Ectodermal cell (in vitro differentiated cells): ENCODE data around the gene LILRB2.
"Not testable (repeated sequence)": the region's sequence is repeated elsewhere in the genome, so short reads cannot be mapped to it uniquely, and the experiment has no call there.

Experiments used
- H3K27ac ChIP-seq: 2 replicates; pipeline ENCODE4 v1.7.0; 2013; ENCODE audit warnings: mild to moderate bottlenecking, low read depth, low read length; ENCODE audit not compliant: insufficient read depth, poor library complexity, severe bottlenecking
- H3K27me3 ChIP-seq: 2 replicates; pipeline ENCODE4 v1.7.0; 2013; ENCODE audit warnings: mild to moderate bottlenecking, low read length; ENCODE audit not compliant: insufficient read depth, control insufficient read depth, poor library complexity, severe bottlenecking
- H3K36me3 ChIP-seq: one replicate; pipeline ENCODE4 v1.7.0; 2013; ENCODE audit warnings: low read length; ENCODE audit not compliant: control insufficient read depth, insufficient read depth
- H3K4me1 ChIP-seq: one replicate; pipeline ENCODE4 v1.7.0; 2013; ENCODE audit warnings: low read length; ENCODE audit not compliant: control insufficient read depth, insufficient read depth
- H3K4me3 ChIP-seq: 2 replicates; pipeline ENCODE4 v1.7.0; 2013; ENCODE audit warnings: low read depth, low read length, control low read depth; ENCODE audit not compliant: insufficient read depth
- H3K9me3 ChIP-seq: 2 replicates; pipeline ENCODE4 v1.7.0; 2013; ENCODE audit warnings: mild to moderate bottlenecking, low read length, moderate library complexity; ENCODE audit not compliant: control insufficient read depth
- WGBS, 2 experiments: methylation state at CpG; one replicate each; pipeline ENCODE4 v1.1.7; 2013; ENCODE audit warnings: missing lambda C conversion rate in 2 of 2; 5-methylcytosine and 5-hydroxymethylcytosine counted together

LILRB2 gene

GRCh38 chr19:54243809-54244208 lies 37.1 kb downstream of the LILRB2 start:
- 76 to 83% methylated on average over 3 to 4 of the region's 8 CpGs for WGBS, 2 experiments
- H3K36me3 ChIP-seq: not testable (repeated sequence)

DNA sequence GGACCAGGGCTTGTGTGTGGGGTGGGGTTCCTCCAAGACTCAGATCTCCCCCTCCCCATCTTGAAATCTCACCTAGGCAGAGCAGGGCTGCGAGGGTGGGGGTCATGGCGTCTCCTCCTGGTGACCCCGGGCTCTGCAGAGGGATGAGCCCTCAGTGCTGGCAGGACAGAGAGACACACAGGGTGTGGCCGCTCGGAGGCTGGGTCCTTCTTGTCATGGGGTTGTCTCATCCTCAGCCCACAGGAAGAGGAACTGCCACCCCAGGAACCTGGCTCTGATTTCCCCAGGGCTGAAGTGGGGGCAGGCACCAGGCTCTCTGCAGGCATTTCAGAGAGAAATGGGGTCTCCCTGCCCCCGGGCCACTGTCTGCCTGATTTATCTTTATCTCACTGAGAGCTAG lies 38.3 kb downstream of the LILRB2 start, which contains the start of gene LILRA6:
Gene LILRA6 (minus strand): TSS at position 145 of the 400 bp plus-strand sequence.
- H3K4me1 ChIP-seq, H3K27ac ChIP-seq, H3K36me3 ChIP-seq, H3K27me3 ChIP-seq, H3K4me3 ChIP-seq, H3K9me3 ChIP-seq: not testable (repeated sequence)
- WGBS, 2 experiments: 90 to 91% methylated on average over 6 of the region's 6 CpGs

More at GRCh38 chr19:54243809-54244208, 37.1 kb downstream of the LILRB2 start:
- H3K4me1 ChIP-seq, H3K27ac ChIP-seq, H3K27me3 ChIP-seq, H3K9me3 ChIP-seq, H3K4me3 ChIP-seq: not testable (repeated sequence)

GRCh38 chr19:54242234-54242633 lies 38.7 kb downstream of the LILRB2 start:
- 76 to 86% methylated on average over 3 to 4 of the region's 4 CpGs for WGBS, 2 experiments

GRCh38 chr19:54240372-54241336 lies 40.3 kb downstream of the LILRB2 start:
- not testable (repeated sequence) for H3K27ac ChIP-seq, H3K27me3 ChIP-seq, H3K4me3 ChIP-seq, H3K9me3 ChIP-seq, H3K4me1 ChIP-seq, H3K36me3 ChIP-seq
- 82 to 83% methylated on average over 14 to 15 of the region's 22 CpGs for WGBS, 2 experiments

More at GRCh38 chr19:54242234-54242633, 38.7 kb downstream of the LILRB2 start:
- H3K9me3 ChIP-seq, H3K27ac ChIP-seq, H3K4me3 ChIP-seq, H3K27me3 ChIP-seq, H3K36me3 ChIP-seq, H3K4me1 ChIP-seq: not testable (repeated sequence)

- H3K27me3 ChIP-seq, H3K4me1 ChIP-seq, H3K4me3 ChIP-seq, H3K36me3 ChIP-seq, H3K27ac ChIP-seq, H3K9me3 ChIP-seq: not testable (repeated sequence)
- 85 to 88% methylated on average over 13 of the region's 21 CpGs for WGBS, 2 experiments
Observed at GRCh38 chr19:54239491-54240371, 41.2 kb downstream of the LILRB2 start.

- Histone ChIP-seq H3K27me3 (peaks cover 9% of the 10 kb centered on the region), H3K4me3 (no peak overlapping the region), H3K9me3 (no peaks in the 10 kb centered on the region), H3K27ac (no peak overlapping the region), H3K36me3 (no peaks in the 10 kb centered on the region), H3K4me1 (no peaks in the 10 kb centered on the region)
- 76 to 80% methylated on average over 5 of the region's 5 CpGs for WGBS, 2 experiments
Observed at GRCh38 chr19:54233941-54234340, 47.0 kb downstream of the LILRB2 start.

- no peak overlapping the region for H3K4me3 ChIP-seq
- no peak overlapping the region for H3K27ac ChIP-seq
- H3K27me3 ChIP-seq: peaks cover 9% of the 10 kb centered on the region
- no peaks in the 10 kb centered on the region for H3K36me3 ChIP-seq
- no peaks in the 10 kb centered on the region for H3K4me1 ChIP-seq
- H3K9me3 ChIP-seq: no peaks in the 10 kb centered on the region
- WGBS, 2 experiments: 25% methylated on average over 19 of the region's 21 CpGs
Observed at GRCh38 chr19:54231077-54231931, 49.6 kb downstream of the LILRB2 start.

DNA sequence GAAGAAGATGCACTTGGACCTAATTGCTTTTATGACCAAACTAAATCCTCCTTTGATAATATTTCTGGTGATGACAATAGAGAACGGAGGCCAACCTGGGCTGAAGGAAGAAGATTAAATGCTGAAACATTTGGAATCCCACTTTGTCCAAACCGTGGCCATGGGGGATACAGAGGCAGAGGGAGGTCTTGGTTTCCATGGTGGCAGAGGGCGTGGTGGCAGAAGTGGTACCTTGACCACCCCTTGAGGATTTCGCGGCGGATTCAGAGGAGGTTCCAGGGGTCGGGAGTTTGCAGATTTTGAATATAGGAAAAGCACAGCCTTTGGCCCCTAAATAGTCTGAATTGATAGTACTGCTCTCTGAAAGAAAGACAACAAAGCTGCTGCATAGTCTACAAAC lies 50.9 kb downstream of the LILRB2 start:
- peaks cover 9% of the 10 kb centered on the region for H3K27me3 ChIP-seq
- no peaks in the 10 kb centered on the region for H3K36me3 ChIP-seq
- no peak overlapping the region for H3K4me3 ChIP-seq
- H3K4me1 ChIP-seq: no peaks in the 10 kb centered on the region
- no peak overlapping the region for H3K27ac ChIP-seq
- H3K9me3 ChIP-seq: no peaks in the 10 kb centered on the region
- WGBS, 2 experiments: 87 to 91% methylated on average over 7 of the region's 7 CpGs

DNA sequence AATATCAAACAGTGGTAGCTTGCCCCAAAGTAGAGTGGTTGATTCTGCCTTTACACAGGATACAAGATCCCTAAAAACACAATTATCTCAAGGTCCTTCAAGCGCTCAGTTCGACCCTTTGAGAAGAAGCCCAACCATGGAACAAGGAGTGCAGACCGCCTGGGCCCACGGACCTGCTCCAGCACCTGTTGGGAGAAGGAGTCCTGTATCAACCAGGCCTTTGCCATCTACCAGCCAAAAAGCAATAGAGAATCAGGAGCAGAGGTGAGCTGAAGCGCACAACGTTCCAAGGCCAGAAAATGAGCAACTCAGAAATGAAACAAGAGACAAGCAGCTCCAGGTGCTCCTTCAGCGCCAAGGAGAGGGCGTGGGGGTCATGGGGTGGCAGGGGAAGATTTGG lies 51.8 kb downstream of the LILRB2 start:
- 91 to 92% methylated on average over 8 of the region's 8 CpGs for WGBS, 2 experiments
- Histone ChIP-seq H3K4me3 (no peak overlapping the region), H3K9me3 (no peaks in the 10 kb centered on the region), H3K27ac (no peak overlapping the region), H3K27me3 (peaks cover 9% of the 10 kb centered on the region), H3K4me1 (no peaks in the 10 kb centered on the region), H3K36me3 (no peaks in the 10 kb centered on the region)
